Left lung (tissue), 10 donors: Measurements from ENCODE around the gene MRPL42. TPM values are rescaled to one million over a fixed set of nuclear protein-coding genes. Genes with fewer than 3 reads are reported as not detected.
A peak's percentile ranks its signal among the peaks of the same experiment; 100 is the strongest.
"Not testable (repeated sequence)": the region's sequence is repeated elsewhere in the genome, so short reads cannot be mapped to it uniquely, and the experiment has no call there.

ENCODE experiments used
- ATAC-seq: fragments of 200-7000 bp; cut with Tn5 transposase; one replicate; pipeline ENCODE4 v1.9.1; 2020; ENCODE audit warnings: moderate library complexity
- DNase-seq, 4 donors: peaks; one replicate each; pipeline ENCODE4 v3.0.0-alpha.2; 2013 to 2020
- H3K27ac ChIP-seq, 2 donors: fragments of 200-600 bp; sonication (generic) in 1 of 2; one replicate each; pipeline versions ENCODE4 v1.5.0 to v1.8.0; 2020 to 2021
- H3K27me3 ChIP-seq, 2 donors: fragments of 200-600 bp; sonication (generic) in 1 of 2; one replicate each; pipeline versions ENCODE4 v1.5.0 to v1.8.0; 2020 to 2021
- H3K36me3 ChIP-seq, 2 donors: fragments of 200-600 bp; sonication (generic) in 1 of 2; one replicate each; pipeline versions ENCODE4 v1.5.0 to v1.8.0; 2020 to 2021
- H3K4me1 ChIP-seq, 2 donors: fragments of 200-600 bp; one replicate each; pipeline ENCODE4 v1.8.0; 2021
- H3K4me3 ChIP-seq, 2 donors: fragments of 200-600 bp; sonication (generic) in 1 of 2; one replicate each; pipeline versions ENCODE4 v1.5.0 to v1.8.0; 2020 to 2021; ENCODE audit warnings: mild to moderate bottlenecking in 1 of 2
- H3K9me3 ChIP-seq, 2 donors: fragments of 200-600 bp; sonication (generic) in 1 of 2; one replicate each; pipeline versions ENCODE4 v1.5.0 to v1.8.0; 2020 to 2021
- CTCF ChIP-seq, 2 donors: fragments of 200-600 bp; sonication (generic) in 1 of 2; IDR thresholded peaks; one replicate each; pipeline versions ENCODE4 v1.5.0 to v1.8.0; 2021; ENCODE audit warnings: antibody characterized with exemption in 2 of 2
- intact Hi-C, 2 donors: fragments of 100-400 bp; cut with DNase I; formaldehyde crosslinking; loops; one replicate each; pipeline versions ENCODE4 v1.11.2 to v1.14.2; 2022
- polyA plus RNA-seq, 6 donors: library from polyadenylated mRNA; unstranded; fragments of 120-200 nt; gene quantifications; one replicate each; pipeline ENCODE4 v1.2.1, GENCODE V29; 2013; ENCODE audit not compliant: insufficient read length in 6 of 6
- total RNA-seq, 2 donors: library from RNA; stranded (reverse); fragmentation: NEBNext Ultra II Directional; extraction: Animal tissue kit (Norgen Biotek cat#: 25700); gene quantifications; one replicate each; pipeline ENCODE4 v1.2.1, GENCODE V29; 2021
- donor health status: DM: no; HTN: yes; CAD: no.
- donor health status: DM: no; HTN: no; CAD: no.

MRPL42 gene
- total and polyA plus RNA-seq, 8 donors, result 53.2 to 70.8 (median 62.8) TPM

GRCh38 chr12:93482721-93483120, 15.4 kb downstream of the MRPL42 start:
- Histone ChIP-seq H3K4me1 (no peaks in the 10 kb centered on the region), H3K27me3 (no peaks in the 10 kb centered on the region), H3K9me3 (no peaks in the 10 kb centered on the region), H3K36me3 (peaks cover 0 to 94% of the 10 kb centered on the region in 2 donors), H3K4me3 (no peak overlapping the region), H3K27ac (no peak overlapping the region)
- DNase-seq (no peak), ATAC-seq (no peak)
- no peak for TF ChIP-seq CTCF (IDR thresholded peaks at IDR 0.05)
- intact Hi-C loops, result no loop called here

- H3K27me3 ChIP-seq, result no peaks in the 10 kb centered on the region
- H3K9me3 ChIP-seq, result no peaks in the 10 kb centered on the region
- no peak overlapping the region for H3K4me3 ChIP-seq
- H3K4me1 ChIP-seq, result no peaks in the 10 kb centered on the region
- no peak for ATAC-seq
- no peak overlapping the region for H3K27ac ChIP-seq
- no peak for DNase-seq
- peaks cover 0 to 94% of the 10 kb centered on the region in 2 donors for H3K36me3 ChIP-seq
- intact Hi-C loops, result no loop called here
- TF ChIP-seq CTCF (IDR thresholded peaks at IDR 0.05), result no peak
Observed at GRCh38 chr12:93483151-93483807, 16.0 kb downstream of the MRPL42 start.

DNA sequence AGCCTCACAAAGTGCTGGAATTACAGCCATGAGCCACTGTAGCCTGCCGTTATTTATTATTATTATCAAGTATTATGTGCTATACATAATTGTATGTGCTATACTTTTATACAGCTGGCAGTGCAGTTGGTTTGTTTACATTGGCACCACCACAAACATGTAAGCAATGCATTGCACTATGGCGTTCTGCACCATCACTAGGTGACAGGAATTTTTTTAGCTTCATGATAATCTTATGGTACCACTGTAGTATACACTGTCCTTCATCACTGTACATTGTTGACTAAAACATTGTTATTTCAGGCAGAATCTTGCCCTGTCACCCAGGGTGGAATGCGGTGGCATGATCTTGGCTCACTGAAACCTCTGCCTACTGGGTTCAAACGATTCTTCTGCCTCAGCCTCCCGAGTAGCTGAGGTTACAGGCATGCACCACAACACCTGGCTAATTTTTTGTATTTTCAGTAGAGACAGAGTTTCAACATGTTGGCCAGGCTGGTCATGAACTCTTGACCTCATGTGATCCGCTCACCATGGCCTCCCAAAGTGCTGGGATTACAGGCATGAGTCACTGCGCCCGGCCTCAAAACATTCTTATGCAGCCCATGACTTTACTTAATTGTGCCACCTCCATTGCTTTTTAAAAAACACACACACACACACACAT, 17.1 kb downstream of the MRPL42 start:
- H3K9me3 ChIP-seq, result no peaks in the 10 kb centered on the region
- H3K27ac ChIP-seq, result no peak overlapping the region
- no peak overlapping the region for H3K4me3 ChIP-seq
- no peak for TF ChIP-seq CTCF (IDR thresholded peaks at IDR 0.05)
- intact Hi-C loops, result no loop called here
- H3K4me1 ChIP-seq, result no peaks in the 10 kb centered on the region
- DNase-seq (no peak), ATAC-seq (no peak)
- no peaks in the 10 kb centered on the region for H3K27me3 ChIP-seq
- peaks cover 0 to 95% of the 10 kb centered on the region in 2 donors for H3K36me3 ChIP-seq

DNA sequence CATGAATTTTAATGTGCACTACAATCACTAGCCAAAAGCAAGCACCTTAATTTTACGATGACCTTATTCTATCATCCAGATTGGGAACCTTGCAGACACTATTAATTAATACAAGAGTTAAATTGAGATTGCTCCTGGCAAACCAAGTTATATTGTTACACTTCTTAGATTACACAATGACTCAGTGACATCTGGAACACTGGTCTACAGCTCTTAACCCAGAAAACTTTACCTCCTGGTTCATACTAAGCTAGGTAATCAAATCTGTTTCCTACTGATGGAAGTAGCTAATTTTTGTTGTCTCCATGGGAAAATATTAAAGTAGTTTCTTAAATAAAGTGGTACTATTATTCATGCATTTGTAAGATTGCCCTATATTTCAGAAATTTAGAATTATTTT, 25.5 kb downstream of the MRPL42 start:
- H3K4me1 ChIP-seq, H3K4me3 ChIP-seq, intact Hi-C loops, DNase-seq, H3K9me3 ChIP-seq, H3K27me3 ChIP-seq, H3K27ac ChIP-seq: not testable (repeated sequence)
- peaks cover 0 to 41% of the 10 kb centered on the region in 2 donors for H3K36me3 ChIP-seq
- peak; percentile 45 for ATAC-seq

DNA sequence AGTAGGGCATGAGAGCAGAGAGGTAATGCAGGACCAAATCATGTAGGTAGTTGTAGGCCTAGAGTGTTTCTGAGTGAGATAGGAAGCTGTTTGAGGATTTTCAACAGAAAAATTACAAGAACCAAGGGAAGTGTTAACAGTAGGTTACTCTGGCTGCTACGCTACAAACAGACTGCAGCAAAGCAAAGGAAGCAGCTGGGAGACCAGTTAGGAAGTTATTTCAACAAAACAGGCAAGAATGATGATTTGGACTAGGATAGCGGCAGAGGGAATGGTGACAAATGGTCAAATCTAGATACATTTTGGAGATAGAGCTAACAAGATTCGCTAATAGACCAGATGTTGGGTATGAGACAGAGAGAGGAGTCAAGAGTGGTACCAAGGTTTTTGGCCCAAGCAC, 26.8 kb downstream of the MRPL42 start:
- Histone ChIP-seq H3K36me3 (peaks cover 0 to 28% of the 10 kb centered on the region in 2 donors), H3K27me3 (no peaks in the 10 kb centered on the region), H3K27ac (no peak overlapping the region), H3K4me3 (no peak overlapping the region), H3K9me3 (no peaks in the 10 kb centered on the region), H3K4me1 (no peaks in the 10 kb centered on the region)
- intact Hi-C loops, result no loop called here
- no peak for ATAC-seq
- TF ChIP-seq CTCF (IDR thresholded peaks at IDR 0.05), result no peak
- no peak for DNase-seq
